K562 (cell line): ENCODE measurements around the gene FOS. TPM values are rescaled to one million over a fixed set of nuclear protein-coding genes. Genes with fewer than 3 reads are reported as not detected.

Source experiments
- ATAC-seq: fragments of 200-7000 bp; cut with Tn5 transposase; 3 replicates; pipeline ENCODE4 v1.9.1; 2020; ENCODE audit warnings: moderate library complexity
- BruUV-seq: library from RNA; stranded (reverse); fragments of 400-500 nt; replicated peaks from 2 replicates; lab custom pipeline; 2021; lab: Mats Ljungman, UMichigan
- CTCF ChIA-PET: fragments of 300-600 bp; formaldehyde crosslinking; extraction: SDS; loops from one replicate; lab custom pipeline; 2021; ENCODE audit warnings: low intra/inter-chr PET ratio; lab: Yijun Ruan, JAX
- POLR2A ChIA-PET: fragments of 300-600, 350-650 bp; sonication (Branson Sonifier 250); formaldehyde crosslinking; extraction: SDS; loops from one replicate; lab custom pipeline; 2021; ENCODE audit warnings: antibody characterized with exemption, inconsistent platforms; lab: Yijun Ruan, JAX
- DNase-seq, 4 experiments: peaks; one replicate each; pipeline versions ENCODE4 v3.0.0 to v3.0.0-alpha.2; 2011 to 2018; ENCODE audit warnings: low spot score in 3 of 4, mixed read lengths in 3 of 4; ENCODE audit errors: extremely low read depth in 1 of 4
- FAIRE-seq: peaks from 2 replicates; lab custom pipeline; 2011; peaks lifted over from hg19 to GRCh38; lab: Jason Lieb, UNC
- H2AFZ ChIP-seq: 2 replicates; pipeline ENCODE4 v1.6.0; 2011; ENCODE audit warnings: low read depth, low read length, control low read depth, inconsistent platforms
- H3K27ac ChIP-seq: fragments of 200-600 bp; 3 replicates; pipeline ENCODE4 v1.8.0; 2011; ENCODE audit warnings: low read depth, mild to moderate bottlenecking, control low read depth, inconsistent platforms, low read length, moderate library complexity, mixed read lengths; ENCODE audit errors: extremely low read depth
- H3K27me3 ChIP-seq, 2 experiments: fragments of 300-600 bp in 1 of 2; 2 replicates in 1 of 2; 3 replicates in 1 of 2; pipeline versions ENCODE4 v1.6.0 to v1.8.0; 2011; ENCODE audit warnings: inconsistent platforms in 2 of 2, low read length in 2 of 2, mild to moderate bottlenecking in 1 of 2, mixed read lengths in 1 of 2, moderate library complexity in 1 of 2; ENCODE audit not compliant: control insufficient read depth in 2 of 2, insufficient read depth in 2 of 2
- H3K36me3 ChIP-seq: fragments of 300-600 bp; 3 replicates; pipeline ENCODE4 v1.8.0; 2011; ENCODE audit warnings: mild to moderate bottlenecking, low read length, inconsistent platforms; ENCODE audit not compliant: control insufficient read depth, insufficient read depth
- H3K4me1 ChIP-seq, 2 experiments: fragments of 200-600 bp in 1 of 2; replicated peaks in 1 of 2; 2 replicates in 1 of 2; 3 replicates in 1 of 2; pipeline versions ENCODE4 v1.5.1 to v1.8.0; 2011; ENCODE audit warnings: inconsistent platforms in 2 of 2, low read length in 2 of 2, mild to moderate bottlenecking in 1 of 2, mixed read lengths in 1 of 2, moderate library complexity in 1 of 2; ENCODE audit not compliant: control insufficient read depth in 2 of 2, insufficient read depth in 2 of 2
- H3K4me2 ChIP-seq: 2 replicates; pipeline ENCODE4 v1.6.1; 2011; ENCODE audit warnings: low read length, control low read depth, inconsistent platforms, mixed read lengths; ENCODE audit not compliant: insufficient read depth
- H3K4me3 ChIP-seq: fragments of 200-600 bp; sonication (generic), shearing (Covaris generic); 2 replicates; pipeline ENCODE4 v1.5.1; 2016; ENCODE audit warnings: control low read depth, inconsistent platforms
- H3K79me2 ChIP-seq: fragments of 200-600 bp; 3 replicates; pipeline ENCODE4 v1.8.0; 2011; ENCODE audit warnings: low read length, inconsistent platforms; ENCODE audit not compliant: control insufficient read depth, insufficient read depth
- H3K9ac ChIP-seq, 2 experiments: 2 replicates each; pipeline versions ENCODE4 v1.6.0 to v1.6.1; 2011; ENCODE audit warnings: low read depth in 2 of 2, low read length in 2 of 2, control low read depth in 1 of 2, inconsistent platforms in 1 of 2, mild to moderate bottlenecking in 1 of 2, mixed read lengths in 1 of 2; ENCODE audit not compliant: insufficient read depth in 1 of 2
- H3K9me1 ChIP-seq: one replicate; pipeline ENCODE4 v1.6.0; 2011; ENCODE audit warnings: inconsistent platforms, mild to moderate bottlenecking, low read length, moderate library complexity; ENCODE audit not compliant: control insufficient read depth, insufficient read depth
- H3K9me3 ChIP-seq: replicated peaks from 2 replicates; pipeline ENCODE4 v1.5.1; 2011; ENCODE audit warnings: low read depth, low read length, inconsistent platforms; ENCODE audit not compliant: control insufficient read depth, insufficient read depth
- H4K20me1 ChIP-seq: replicated peaks from 2 replicates; pipeline ENCODE4 v1.6.1; 2011; ENCODE audit warnings: low read length, inconsistent platforms, mixed read lengths; ENCODE audit not compliant: control insufficient read depth, insufficient read depth
- SMARCB1 ChIP-seq: IDR thresholded peaks from 2 replicates; pipeline ENCODE4 v1.6.1; 2011; ENCODE audit warnings: improper control_type of control experiment, low read depth; ENCODE audit not compliant: insufficient read length
- WGBS: fragments of 100-300 bp; shearing (Covaris generic); methylation state at CpG from one replicate; pipeline ENCODE4 v1.1.6; 2016; ENCODE audit warnings: low coverage, mixed read lengths; ENCODE audit not compliant: insufficient coverage; ENCODE audit errors: missing lambda C conversion rate; 5-methylcytosine and 5-hydroxymethylcytosine counted together
- in situ Hi-C: fragments of 300-500 bp; cut with MboI; formaldehyde crosslinking; loops from 4 replicates; pipeline ENCODE4 v1.15.0; 2018; ENCODE audit warnings: inconsistent platforms, mixed read lengths
- intact Hi-C: fragments of 100-400 bp; cut with micrococcal nuclease; formaldehyde crosslinking; loops from 2 replicates; pipeline ENCODE4 v1.14.2; 2022
- polyA plus RNA-seq, 8 experiments: library from polyadenylated mRNA; depleted of rRNA in 4 of 8; stranded (reverse) in 5 of 8; unstranded in 3 of 8; fragments of >200 nt; fragmentation: Nextera tagmentation in 2 of 8; fragmentation: Illumina TruSeq in 1 of 8; extraction: Ambion mirVana in 2 of 8; extraction: Trizol in 1 of 8; gene quantifications; 2 replicates each; pipeline versions ENCODE4 v1.2.1 to v1.2.3, GENCODE V29; 2011 to 2014; ENCODE audit warnings: inconsistent platforms in 1 of 8, missing spikeins in 1 of 8
- total RNA-seq, 7 experiments: library from RNA; depleted of rRNA in 6 of 7; stranded (reverse); fragments of >200 nt in 6 of 7; fragmentation: Illumina TruSeq in 2 of 7; extraction: Trizol in 2 of 7; gene quantifications; 2 replicates each; pipeline versions ENCODE4 v1.2.1 to v1.2.3, GENCODE V29; 2011 to 2021; ENCODE audit warnings: low replicate concordance in 1 of 7
- TF ChIP-seq, protein P1 (sequence below): fragments of 450-650 bp; IDR thresholded peaks from 2 replicates; pipeline ENCODE4 v1.6.1; 2016; ENCODE audit warnings: mild to moderate bottlenecking, moderate library complexity

The FOS gene
- total and polyA plus RNA-seq, 9 of the 15 experiments (the other 6 are each of a cell fraction or from before 2014, with no cell fraction given), result 0.54 to 13.8 (median 8.9) TPM

DNA sequence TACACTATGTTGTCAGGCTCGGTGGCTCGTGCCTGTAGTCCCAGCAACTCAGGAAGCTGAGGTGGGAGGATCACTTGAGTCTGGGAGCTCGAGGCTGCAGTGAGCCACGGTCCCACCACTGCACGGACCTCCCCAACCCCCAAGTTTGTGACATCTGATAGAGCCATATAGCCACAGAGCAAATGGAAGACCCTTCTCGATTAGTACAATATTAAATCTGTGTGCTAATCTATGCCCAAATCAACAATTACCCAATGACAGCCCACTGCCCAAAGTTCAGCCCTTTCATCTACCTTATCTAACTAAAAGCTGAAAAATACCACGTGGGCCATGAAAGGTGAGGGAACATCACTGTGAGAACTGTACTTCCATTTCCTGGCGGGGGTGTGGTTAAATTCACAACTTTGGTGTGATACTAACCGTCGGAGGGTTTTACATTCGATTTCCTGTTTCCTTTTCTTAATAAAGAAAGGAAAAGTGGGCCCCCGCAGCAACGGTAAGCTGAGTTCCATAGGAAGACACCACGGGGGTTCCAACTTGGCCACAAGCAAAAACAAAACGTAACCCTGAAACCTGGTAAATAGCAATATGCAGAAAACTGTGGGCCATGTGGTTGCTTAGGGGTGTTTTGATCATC is 31.2 kb upstream of the FOS start:
- WGBS, result 25% methylated on average over 15 of the region's 15 CpGs
- Histone ChIP-seq H3K9me1 (no peaks in the 10 kb centered on the region), H3K27me3 (no peaks in the 10 kb centered on the region), H3K4me2 (no peak overlapping the region), H3K36me3 (no peaks in the 10 kb centered on the region), H3K4me3 (no peak overlapping the region), H3K4me1 (peaks cover 0 to 17% of the 10 kb centered on the region in 2 experiments; a peak in 3 of 5 replicates), H3K79me2 (no peaks in the 10 kb centered on the region), H4K20me1 (no peaks in the 10 kb centered on the region), H3K9me3 (no peaks in the 10 kb centered on the region), H3K9ac (peak overlapping the region in 1 of 2 experiments; percentile 75; a peak in 1 of 4 replicates), H3K27ac (no peak overlapping the region), H2AFZ (peak overlapping the region; percentile 83)
- TF ChIP-seq SMARCB1, result no peak
- TF ChIP-seq, protein P1, sequence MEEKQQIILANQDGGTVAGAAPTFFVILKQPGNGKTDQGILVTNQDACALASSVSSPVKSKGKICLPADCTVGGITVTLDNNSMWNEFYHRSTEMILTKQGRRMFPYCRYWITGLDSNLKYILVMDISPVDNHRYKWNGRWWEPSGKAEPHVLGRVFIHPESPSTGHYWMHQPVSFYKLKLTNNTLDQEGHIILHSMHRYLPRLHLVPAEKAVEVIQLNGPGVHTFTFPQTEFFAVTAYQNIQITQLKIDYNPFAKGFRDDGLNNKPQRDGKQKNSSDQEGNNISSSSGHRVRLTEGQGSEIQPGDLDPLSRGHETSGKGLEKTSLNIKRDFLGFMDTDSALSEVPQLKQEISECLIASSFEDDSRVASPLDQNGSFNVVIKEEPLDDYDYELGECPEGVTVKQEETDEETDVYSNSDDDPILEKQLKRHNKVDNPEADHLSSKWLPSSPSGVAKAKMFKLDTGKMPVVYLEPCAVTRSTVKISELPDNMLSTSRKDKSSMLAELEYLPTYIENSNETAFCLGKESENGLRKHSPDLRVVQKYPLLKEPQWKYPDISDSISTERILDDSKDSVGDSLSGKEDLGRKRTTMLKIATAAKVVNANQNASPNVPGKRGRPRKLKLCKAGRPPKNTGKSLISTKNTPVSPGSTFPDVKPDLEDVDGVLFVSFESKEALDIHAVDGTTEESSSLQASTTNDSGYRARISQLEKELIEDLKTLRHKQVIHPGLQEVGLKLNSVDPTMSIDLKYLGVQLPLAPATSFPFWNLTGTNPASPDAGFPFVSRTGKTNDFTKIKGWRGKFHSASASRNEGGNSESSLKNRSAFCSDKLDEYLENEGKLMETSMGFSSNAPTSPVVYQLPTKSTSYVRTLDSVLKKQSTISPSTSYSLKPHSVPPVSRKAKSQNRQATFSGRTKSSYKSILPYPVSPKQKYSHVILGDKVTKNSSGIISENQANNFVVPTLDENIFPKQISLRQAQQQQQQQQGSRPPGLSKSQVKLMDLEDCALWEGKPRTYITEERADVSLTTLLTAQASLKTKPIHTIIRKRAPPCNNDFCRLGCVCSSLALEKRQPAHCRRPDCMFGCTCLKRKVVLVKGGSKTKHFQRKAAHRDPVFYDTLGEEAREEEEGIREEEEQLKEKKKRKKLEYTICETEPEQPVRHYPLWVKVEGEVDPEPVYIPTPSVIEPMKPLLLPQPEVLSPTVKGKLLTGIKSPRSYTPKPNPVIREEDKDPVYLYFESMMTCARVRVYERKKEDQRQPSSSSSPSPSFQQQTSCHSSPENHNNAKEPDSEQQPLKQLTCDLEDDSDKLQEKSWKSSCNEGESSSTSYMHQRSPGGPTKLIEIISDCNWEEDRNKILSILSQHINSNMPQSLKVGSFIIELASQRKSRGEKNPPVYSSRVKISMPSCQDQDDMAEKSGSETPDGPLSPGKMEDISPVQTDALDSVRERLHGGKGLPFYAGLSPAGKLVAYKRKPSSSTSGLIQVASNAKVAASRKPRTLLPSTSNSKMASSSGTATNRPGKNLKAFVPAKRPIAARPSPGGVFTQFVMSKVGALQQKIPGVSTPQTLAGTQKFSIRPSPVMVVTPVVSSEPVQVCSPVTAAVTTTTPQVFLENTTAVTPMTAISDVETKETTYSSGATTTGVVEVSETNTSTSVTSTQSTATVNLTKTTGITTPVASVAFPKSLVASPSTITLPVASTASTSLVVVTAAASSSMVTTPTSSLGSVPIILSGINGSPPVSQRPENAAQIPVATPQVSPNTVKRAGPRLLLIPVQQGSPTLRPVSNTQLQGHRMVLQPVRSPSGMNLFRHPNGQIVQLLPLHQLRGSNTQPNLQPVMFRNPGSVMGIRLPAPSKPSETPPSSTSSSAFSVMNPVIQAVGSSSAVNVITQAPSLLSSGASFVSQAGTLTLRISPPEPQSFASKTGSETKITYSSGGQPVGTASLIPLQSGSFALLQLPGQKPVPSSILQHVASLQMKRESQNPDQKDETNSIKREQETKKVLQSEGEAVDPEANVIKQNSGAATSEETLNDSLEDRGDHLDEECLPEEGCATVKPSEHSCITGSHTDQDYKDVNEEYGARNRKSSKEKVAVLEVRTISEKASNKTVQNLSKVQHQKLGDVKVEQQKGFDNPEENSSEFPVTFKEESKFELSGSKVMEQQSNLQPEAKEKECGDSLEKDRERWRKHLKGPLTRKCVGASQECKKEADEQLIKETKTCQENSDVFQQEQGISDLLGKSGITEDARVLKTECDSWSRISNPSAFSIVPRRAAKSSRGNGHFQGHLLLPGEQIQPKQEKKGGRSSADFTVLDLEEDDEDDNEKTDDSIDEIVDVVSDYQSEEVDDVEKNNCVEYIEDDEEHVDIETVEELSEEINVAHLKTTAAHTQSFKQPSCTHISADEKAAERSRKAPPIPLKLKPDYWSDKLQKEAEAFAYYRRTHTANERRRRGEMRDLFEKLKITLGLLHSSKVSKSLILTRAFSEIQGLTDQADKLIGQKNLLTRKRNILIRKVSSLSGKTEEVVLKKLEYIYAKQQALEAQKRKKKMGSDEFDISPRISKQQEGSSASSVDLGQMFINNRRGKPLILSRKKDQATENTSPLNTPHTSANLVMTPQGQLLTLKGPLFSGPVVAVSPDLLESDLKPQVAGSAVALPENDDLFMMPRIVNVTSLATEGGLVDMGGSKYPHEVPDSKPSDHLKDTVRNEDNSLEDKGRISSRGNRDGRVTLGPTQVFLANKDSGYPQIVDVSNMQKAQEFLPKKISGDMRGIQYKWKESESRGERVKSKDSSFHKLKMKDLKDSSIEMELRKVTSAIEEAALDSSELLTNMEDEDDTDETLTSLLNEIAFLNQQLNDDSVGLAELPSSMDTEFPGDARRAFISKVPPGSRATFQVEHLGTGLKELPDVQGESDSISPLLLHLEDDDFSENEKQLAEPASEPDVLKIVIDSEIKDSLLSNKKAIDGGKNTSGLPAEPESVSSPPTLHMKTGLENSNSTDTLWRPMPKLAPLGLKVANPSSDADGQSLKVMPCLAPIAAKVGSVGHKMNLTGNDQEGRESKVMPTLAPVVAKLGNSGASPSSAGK, result peak; percentile 29; the same call in 1 of the 2 replicates
- ChIA-PET POLR2A (interaction anchor here (0.6 to 2.7 kb wide), 3 partner anchors 11 to 193 kb away, joined by 3 to 12 read pairs (median 3); no protein-coding TSS in a partner anchor), CTCF (no interaction called here)
- BruUV-seq, result no TSS peak
- FAIRE-seq, result no peak
- no peak for DNase-seq
- ATAC-seq, result peak; percentile 44; the same call in 1 of the 3 replicates
- intact Hi-C loops, result no loop called here
- in situ Hi-C loops, result no loop called here
